Left renal pelvis (tissue), 4 donors: Measurements from ENCODE around the gene SMG6. TPM values are rescaled to one million over a fixed set of nuclear protein-coding genes. Genes with fewer than 3 reads are reported as not detected.
"Not testable (repeated sequence)": the region's sequence is repeated elsewhere in the genome, so short reads cannot be mapped to it uniquely, and the experiment has no call there.

Experiments used
- DNase-seq, 4 donors: peaks; one replicate each; pipeline ENCODE4 v3.0.0-alpha.2; 2013; ENCODE audit warnings: low read depth in 4 of 4, low spot score in 3 of 4
- polyA plus RNA-seq, 4 donors: library from polyadenylated mRNA; unstranded; fragments of 120-200 nt; gene quantifications; one replicate each; pipeline ENCODE4 v1.2.1, GENCODE V29; 2013; ENCODE audit not compliant: insufficient read length in 4 of 4

SMG6 gene
- polyA plus RNA-seq, 4 donors = 27.8 to 35.8 (median 30.7) TPM

GRCh38 chr17:2156666-2157065 lies 146.9 kb downstream of the SMG6 start:
- no peak for DNase-seq

GRCh38 chr17:2155573-2155972 lies 148.0 kb downstream of the SMG6 start:
- no peak for DNase-seq

- DNase-seq = no peak
Measured at GRCh38 chr17:2151358-2152033, 152.1 kb downstream of the SMG6 start.

DNA sequence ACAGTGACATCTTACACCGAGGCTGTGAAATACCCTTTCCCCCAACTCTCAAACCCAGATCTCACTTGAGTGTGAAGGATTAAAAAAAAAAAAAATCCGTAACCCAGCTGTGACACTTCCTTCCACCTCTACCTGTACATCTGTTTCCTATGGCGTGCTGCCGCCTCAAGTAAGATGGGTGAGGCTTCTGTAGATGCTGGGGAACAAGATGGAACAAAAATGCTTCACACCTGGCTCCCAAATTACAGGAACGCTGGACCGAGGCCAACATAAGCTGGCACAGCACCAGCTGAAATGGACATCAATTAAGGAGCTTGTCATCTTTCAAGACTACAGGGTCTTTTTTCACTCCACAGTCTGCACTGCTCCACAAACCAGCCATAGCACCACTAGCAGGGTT lies 152.8 kb downstream of the SMG6 start:
- DNase-seq = no peak

- no peak for DNase-seq
Measured at GRCh38 chr17:2149934-2150333, 153.7 kb downstream of the SMG6 start.

DNA sequence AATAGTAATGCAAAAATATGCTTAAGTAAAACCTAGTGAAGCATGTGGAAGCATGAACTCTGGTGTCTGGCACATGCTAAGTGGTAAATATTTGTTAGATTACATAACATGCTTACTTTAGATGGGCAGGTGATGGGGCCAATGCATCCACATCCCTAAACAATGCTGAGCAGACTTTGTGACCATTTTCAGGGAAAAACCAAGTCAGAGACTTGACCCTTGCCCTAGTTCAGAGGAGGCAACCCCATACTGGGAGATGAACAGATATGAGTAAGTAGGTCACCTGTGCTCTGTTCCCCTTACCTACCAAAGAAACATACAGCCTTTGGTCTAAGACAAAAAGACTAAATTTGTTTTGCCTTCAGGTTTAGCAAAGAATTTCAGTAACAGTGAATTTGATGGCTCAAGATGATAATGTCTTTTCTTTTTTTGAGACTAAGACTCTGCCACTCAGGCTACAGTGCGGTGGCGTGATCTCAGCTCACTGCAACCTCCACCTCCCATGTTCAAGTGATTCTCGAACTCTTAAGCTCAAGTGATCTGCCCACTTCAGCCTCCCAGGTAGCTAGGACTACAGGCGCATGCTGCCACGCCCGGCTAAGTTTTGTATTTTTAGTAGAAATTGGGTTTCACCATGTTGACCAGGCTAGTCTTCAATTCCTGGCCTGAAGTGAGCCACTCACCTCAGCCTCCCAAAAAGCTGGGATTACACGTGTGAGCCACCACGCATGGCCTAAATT lies 157.3 kb downstream of the SMG6 start:
- DNase-seq = no peak

- no peak for DNase-seq
Measured at GRCh38 chr17:2144701-2145100, 158.9 kb downstream of the SMG6 start.

GRCh38 chr17:2143332-2143731 lies 160.3 kb downstream of the SMG6 start:
- DNase-seq = no peak

DNA sequence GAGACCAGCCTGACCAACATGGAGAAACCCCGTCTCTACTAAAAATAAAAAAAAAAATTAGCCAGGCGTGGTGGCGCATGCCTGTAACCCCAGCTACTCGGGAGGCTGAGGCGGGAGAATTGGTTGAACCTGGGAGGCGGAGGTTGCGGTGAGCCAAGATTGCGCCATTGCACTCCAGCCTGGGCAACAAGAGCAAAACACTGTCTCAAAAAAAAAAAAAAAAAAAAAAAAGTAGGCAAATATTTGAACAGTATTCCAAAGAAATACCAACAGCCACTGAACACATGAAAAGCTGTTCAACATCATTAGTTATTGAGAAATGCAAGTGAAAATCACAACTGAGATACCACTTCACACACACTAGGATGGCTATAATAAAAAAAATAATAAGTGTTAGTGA lies 160.9 kb downstream of the SMG6 start:
- DNase-seq = not testable (repeated sequence)

DNA sequence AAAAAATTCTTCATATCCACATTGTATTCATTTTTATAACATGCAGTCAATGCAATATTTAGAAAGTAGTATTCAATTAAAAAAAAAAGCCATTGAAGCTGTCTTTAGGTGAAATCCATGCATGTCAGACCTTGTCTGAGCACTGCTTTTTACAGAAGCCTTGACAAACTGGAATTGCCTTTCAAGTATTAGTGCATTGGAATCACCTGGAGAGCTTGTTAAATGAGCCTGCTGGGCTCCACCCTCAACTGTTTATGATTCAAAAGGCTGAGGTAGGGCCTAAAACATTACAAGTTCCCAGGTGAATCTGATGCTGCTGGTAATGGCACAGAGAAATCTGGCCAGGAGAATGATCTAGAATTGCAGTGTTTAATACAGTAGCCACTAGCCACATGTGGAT lies 162.9 kb downstream of the SMG6 start:
- DNase-seq = no peak

GRCh38 chr17:2138761-2139160 lies 164.8 kb downstream of the SMG6 start:
- DNase-seq = no peak

DNA sequence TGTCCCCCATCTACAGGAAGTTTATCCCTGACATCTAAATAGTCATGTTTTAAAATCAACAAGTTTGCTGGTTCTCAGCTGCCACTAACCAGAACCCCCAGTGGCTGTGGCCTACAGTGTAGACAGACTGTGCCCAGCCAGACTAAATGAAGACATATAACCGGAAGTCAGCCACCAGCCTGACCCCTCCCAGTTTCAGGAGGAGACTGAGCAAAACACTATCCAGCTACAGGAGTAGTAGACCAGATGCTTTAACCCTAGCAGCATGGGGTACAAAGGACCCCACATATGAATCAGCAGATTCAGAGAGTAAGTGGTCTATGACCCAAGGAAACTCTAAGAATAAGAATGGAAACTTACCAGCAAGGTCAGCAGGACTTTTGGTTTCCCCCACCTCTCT lies 165.3 kb downstream of the SMG6 start:
- DNase-seq = no peak

GRCh38 chr17:2137342-2138098 lies 166.1 kb downstream of the SMG6 start:
- no peak for DNase-seq

DNA sequence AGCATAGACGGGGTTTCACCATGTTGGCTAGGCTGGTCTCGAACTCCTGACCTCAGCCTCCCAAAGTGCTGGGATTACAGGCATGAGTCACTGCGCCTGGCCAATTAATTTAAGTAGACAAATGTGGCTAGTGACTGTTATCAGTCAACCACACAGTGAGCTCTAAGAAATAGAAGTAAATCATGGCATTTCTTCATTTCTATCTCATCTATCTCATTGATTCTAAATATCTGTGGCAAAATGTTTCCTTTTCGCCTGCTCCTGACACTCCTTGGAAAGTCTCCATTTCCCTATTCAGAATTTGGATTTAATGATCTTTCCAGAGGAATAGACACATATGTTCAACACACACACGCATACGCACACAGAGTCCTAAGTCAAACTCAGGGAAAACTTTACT lies 167.3 kb downstream of the SMG6 start:
- DNase-seq = no peak

DNA sequence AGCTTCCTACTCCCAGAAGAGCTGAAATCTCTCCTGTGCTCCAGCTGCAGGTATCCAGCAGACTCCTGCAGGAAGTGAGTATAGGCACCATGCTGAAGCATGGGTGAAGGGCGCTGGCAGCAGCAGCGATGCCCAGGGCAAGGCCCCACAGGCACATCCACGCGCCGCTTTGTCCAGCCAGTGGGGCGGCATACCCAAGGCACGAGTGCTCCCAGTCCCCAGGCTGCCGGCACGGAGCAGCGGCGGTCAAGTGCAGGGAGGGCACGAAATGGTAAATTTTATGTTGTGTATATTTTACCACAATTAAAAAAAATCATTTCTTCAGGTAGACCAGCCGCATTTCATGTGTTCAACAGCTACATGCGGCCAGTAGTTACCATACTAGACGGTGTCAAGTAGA lies 175.6 kb downstream of the SMG6 start:
- no peak for DNase-seq

GRCh38 chr17:2125013-2125535 lies 178.5 kb downstream of the SMG6 start:
- DNase-seq = no peak

- no peak for DNase-seq
Measured at GRCh38 chr17:2124391-2124790, 179.2 kb downstream of the SMG6 start.

GRCh38 chr17:2123375-2124251 lies 180.0 kb downstream of the SMG6 start:
- no peak for DNase-seq

- no peak for DNase-seq
Measured at GRCh38 chr17:2122641-2123302, 180.8 kb downstream of the SMG6 start.
